Neural crest cell (in vitro differentiated cells): ENCODE data around the gene HSD17B12. TPM values are rescaled to one million over a fixed set of nuclear protein-coding genes. Genes with fewer than 3 reads are reported as not detected.
A peak's percentile ranks its signal among the peaks of the same experiment; 100 is the strongest.

ENCODE experiments used
- DNase-seq: peaks from one replicate; pipeline ENCODE4 v3.0.0; 2021; ENCODE audit warnings: low read depth, mixed read lengths, low spot score
- H3K27ac Mint-ChIP-seq: one replicate; pipeline ENCODE4 v1.8.0; 2021; ENCODE audit warnings: mild to moderate bottlenecking, mixed read lengths; ENCODE audit not compliant: unreplicated experiment
- H3K27me3 Mint-ChIP-seq: 2 replicates; pipeline ENCODE4 v1.8.0; 2021; ENCODE audit warnings: low read depth, mild to moderate bottlenecking, mixed read lengths
- H3K36me3 Mint-ChIP-seq: 2 replicates; pipeline ENCODE4 v1.8.0; 2021; ENCODE audit warnings: low read depth, mild to moderate bottlenecking, mixed read lengths
- H3K4me1 Mint-ChIP-seq: 2 replicates; pipeline ENCODE4 v1.8.0; 2021; ENCODE audit warnings: mixed read lengths
- H3K4me3 Mint-ChIP-seq: one replicate; pipeline ENCODE4 v1.8.0; 2021; ENCODE audit warnings: mild to moderate bottlenecking, mixed read lengths
- H3K9me3 Mint-ChIP-seq: 2 replicates; pipeline ENCODE4 v1.8.0; 2021; ENCODE audit warnings: mixed read lengths
- total RNA-seq: library from RNA; stranded (reverse); gene quantifications from 2 replicates; pipeline ENCODE4 v1.2.1, GENCODE V29; 2021
- TF ChIP-seq, protein P1 (sequence below): fragments of 200-600 bp; sonication (generic); conservative IDR thresholded peaks from 2 replicates; pipeline ENCODE4 v1.5.0; 2021; ENCODE audit warnings: antibody characterized with exemption, mild to moderate bottlenecking

Gene HSD17B12
- total RNA-seq, 1 donor from 2014 or later = 116 TPM

DNA sequence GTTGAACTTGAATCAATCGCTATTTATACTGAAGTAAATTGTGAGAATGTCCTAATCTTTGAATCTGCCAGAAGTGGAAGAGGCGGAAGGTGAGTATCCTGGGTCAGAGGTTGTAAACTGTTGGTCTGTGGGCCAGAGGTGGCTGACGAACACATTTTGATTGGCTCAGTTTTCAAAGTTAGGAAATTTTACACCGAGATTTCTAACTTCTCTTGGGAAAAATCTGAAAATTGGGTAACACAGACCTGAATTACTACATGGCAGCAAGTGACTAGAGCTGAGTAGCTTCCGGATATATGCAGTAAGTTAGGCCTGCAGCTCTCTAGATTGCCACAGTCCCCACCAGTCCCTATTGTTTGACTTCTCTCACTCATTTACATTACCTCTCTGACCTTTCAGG is 143.3 kb downstream of the HSD17B12 start:
- Mint-ChIP-seq H3K9me3 (peaks cover 3% of the 10 kb centered on the region), H3K27me3 (no peaks in the 10 kb centered on the region), H3K27ac (no peak overlapping the region), H3K36me3 (peaks cover 17% of the 10 kb centered on the region), H3K4me3 (no peak overlapping the region), H3K4me1 (no peaks in the 10 kb centered on the region)
- TF ChIP-seq, protein P1, sequence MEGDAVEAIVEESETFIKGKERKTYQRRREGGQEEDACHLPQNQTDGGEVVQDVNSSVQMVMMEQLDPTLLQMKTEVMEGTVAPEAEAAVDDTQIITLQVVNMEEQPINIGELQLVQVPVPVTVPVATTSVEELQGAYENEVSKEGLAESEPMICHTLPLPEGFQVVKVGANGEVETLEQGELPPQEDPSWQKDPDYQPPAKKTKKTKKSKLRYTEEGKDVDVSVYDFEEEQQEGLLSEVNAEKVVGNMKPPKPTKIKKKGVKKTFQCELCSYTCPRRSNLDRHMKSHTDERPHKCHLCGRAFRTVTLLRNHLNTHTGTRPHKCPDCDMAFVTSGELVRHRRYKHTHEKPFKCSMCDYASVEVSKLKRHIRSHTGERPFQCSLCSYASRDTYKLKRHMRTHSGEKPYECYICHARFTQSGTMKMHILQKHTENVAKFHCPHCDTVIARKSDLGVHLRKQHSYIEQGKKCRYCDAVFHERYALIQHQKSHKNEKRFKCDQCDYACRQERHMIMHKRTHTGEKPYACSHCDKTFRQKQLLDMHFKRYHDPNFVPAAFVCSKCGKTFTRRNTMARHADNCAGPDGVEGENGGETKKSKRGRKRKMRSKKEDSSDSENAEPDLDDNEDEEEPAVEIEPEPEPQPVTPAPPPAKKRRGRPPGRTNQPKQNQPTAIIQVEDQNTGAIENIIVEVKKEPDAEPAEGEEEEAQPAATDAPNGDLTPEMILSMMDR = no peak
- no peak for DNase-seq

DNA sequence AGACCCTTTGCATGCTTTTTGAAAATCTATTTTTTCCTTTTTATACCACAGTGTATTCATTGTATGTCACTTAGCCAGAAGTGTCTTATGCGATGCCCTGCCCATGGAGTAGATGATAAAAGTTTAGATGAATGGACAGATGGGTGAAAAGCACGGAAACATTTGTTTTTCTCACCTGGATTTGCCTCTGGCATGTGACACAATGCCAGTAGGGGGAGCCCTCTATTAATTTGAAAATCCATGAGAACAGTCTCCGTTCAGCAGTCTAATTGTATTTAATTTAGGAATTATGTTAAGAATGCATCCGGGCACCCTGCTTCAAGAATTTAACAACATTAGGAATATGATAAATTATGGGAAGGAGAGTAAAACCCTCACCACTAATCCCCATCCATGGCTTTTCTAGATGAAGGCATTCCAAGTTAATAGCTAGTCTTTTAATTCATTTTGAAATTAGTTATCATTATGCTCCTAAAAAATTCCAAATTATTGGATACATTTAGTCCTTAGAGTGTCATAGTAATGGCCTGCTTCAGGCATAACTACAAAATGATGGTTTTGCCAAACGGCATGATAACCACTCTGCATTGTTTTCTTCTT is 144.8 kb downstream of the HSD17B12 start:
- DNase-seq = no peak
- peaks cover 3% of the 10 kb centered on the region for H3K9me3 Mint-ChIP-seq
- H3K4me3 Mint-ChIP-seq = no peak overlapping the region

DNA sequence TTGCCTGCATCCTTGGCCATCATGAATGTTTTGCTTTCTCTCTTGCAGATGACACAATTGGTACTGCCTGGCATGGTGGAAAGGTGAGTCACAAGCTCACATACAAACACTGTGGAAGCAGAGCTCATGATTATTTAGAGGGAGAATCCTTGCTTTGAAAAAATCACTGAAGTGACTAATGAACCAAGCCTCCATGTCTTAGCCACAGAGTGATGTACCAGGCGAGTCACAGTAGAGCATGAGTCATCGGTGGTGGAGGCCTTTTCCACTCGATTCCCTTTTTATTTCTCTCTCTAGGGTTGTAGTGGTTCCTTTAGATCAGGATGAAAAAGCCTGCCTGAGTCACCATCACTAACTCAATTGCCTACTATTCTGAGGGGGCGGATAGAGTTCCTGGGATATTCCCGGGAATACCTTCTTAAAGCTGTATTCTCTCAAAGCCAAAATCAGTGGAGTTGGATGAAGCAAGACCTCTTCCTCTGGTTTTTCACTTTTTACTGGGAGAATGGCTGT is 150.4 kb downstream of the HSD17B12 start:
- Mint-ChIP-seq H3K4me3 (no peak overlapping the region), H3K4me1 (peaks cover 29% of the 10 kb centered on the region), H3K36me3 (peaks cover 8% of the 10 kb centered on the region), H3K9me3 (no peaks in the 10 kb centered on the region), H3K27ac (no peak overlapping the region), H3K27me3 (no peaks in the 10 kb centered on the region)
- no peak for DNase-seq
- TF ChIP-seq, protein P1 = no peak

More for the DNA sequence above, 144.8 kb downstream of the HSD17B12 start:
- H3K36me3 Mint-ChIP-seq = peaks cover 9% of the 10 kb centered on the region
- H3K4me1 Mint-ChIP-seq = peaks cover 1% of the 10 kb centered on the region
- H3K27me3 Mint-ChIP-seq = no peaks in the 10 kb centered on the region
- no peak overlapping the region for H3K27ac Mint-ChIP-seq
- TF ChIP-seq, protein P1 = peak; percentile 68

DNA sequence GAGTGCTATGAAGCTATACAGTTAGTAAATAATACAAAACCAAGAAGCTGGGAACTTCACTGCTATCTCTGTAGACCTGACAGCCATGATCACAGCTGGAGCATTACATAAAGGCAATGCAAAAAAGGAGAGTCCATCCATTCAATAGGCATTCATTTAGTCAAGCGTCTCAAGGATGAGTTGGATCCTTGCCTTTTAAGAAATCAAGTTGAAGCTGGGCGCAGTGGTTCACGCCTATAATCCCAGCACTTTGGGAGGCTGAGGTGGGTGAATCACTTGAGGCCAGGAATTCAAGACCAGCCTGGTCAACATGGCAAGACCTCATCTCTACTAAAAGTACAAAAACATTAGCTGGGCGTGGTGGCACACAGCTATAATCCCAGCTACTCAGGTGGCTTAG is 152.0 kb downstream of the HSD17B12 start:
- H3K4me1 Mint-ChIP-seq = peaks cover 29% of the 10 kb centered on the region

DNA sequence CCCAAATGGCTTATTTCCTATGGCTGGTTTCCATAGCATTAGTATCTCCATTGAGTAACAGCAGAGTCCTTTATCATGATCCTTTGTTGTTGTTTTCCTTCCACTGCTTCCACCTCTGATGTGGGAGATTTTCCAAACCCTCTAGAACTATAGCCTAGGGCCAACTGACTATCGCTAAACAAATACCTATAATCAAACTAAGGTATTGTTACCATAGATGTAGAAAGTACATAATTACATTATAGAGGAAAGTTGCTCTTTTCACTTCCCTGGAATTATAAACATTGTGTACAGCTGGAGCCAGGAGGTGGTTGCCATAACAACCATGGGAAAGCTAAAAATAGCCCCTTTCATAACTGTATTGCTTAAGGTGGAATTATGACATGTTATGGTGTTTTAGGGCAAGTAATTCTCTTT is 153.1 kb downstream of the HSD17B12 start:
- no peaks in the 10 kb centered on the region for H3K9me3 Mint-ChIP-seq

More for the DNA sequence above, 152.0 kb downstream of the HSD17B12 start:
- Mint-ChIP-seq H3K4me3 (no peak overlapping the region), H3K36me3 (peaks cover 8% of the 10 kb centered on the region), H3K27me3 (no peaks in the 10 kb centered on the region), H3K9me3 (no peaks in the 10 kb centered on the region), H3K27ac (no peak overlapping the region)
- TF ChIP-seq, protein P1 = no peak
- DNase-seq = no peak

More for the DNA sequence above, 153.1 kb downstream of the HSD17B12 start:
- peaks cover 10% of the 10 kb centered on the region for H3K36me3 Mint-ChIP-seq
- TF ChIP-seq, protein P1 = no peak
- no peaks in the 10 kb centered on the region for H3K27me3 Mint-ChIP-seq
- peaks cover 29% of the 10 kb centered on the region for H3K4me1 Mint-ChIP-seq
- H3K27ac Mint-ChIP-seq = no peak overlapping the region
- H3K4me3 Mint-ChIP-seq = no peak overlapping the region
- no peak for DNase-seq
